Choroid plexus epithelial cell (primary cell): ENCODE measurements around the gene SLX9.

ENCODE experiments used
- DNase-seq: peaks from one replicate; pipeline ENCODE4 v3.0.0-alpha.2; 2010; ENCODE audit warnings: low read depth
- H3K4me3 ChIP-seq: 2 replicates; pipeline ENCODE4 v1.5.1; 2011; ENCODE audit warnings: low read depth, mild to moderate bottlenecking, control low read depth, low read length, moderate library complexity
- TF ChIP-seq, protein P1 (sequence below): conservative IDR thresholded peaks from 2 replicates; pipeline ENCODE4 v1.5.1; 2011; ENCODE audit warnings: low read depth, mild to moderate bottlenecking, control low read depth, inconsistent platforms, low read length, moderate library complexity

Gene SLX9

DNA sequence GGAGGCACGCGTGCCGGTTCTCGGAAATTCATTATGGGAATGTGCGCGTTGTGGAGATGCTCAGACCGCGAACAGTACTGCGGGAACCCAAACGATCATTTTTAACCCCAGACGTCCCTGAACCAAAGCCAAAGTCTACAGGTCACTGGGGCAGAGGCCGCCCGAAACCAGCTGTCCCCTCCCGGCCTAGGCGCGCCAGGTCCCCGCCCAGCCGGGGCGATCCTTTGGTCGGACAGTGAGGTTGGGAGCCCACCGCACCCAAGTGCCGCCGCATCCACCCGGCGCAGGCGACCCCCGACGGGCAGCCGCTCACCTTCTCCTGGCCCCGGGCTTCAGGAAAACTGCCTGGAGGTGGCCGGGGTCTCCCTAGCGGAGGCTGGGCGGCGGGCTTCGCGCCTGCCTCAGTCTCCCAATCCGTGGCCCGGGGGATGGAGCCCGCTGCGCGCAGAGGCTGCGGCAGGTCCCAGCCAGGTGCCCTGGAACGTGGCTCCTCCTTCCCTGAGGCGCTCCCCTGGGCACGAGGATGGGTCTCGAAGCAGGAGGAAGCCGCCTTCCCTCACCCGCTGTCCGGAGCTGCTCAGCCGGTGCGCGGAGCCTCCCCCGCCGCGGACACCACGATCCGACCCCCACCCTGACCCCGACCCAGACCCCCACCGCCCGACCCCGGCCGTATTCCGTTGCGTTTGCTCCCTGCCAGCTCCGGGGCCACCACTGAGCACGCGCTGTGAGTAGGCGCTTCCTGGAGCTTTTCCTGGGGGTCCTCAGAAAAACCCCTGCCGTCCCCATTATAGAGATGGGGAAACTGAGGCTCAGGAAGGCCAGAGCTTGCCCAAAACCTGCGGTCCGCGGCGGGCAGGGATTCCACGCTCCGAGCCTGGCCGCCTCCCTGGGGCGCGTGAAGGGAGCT is 8.1 kb upstream of the SLX9 start:
- TF ChIP-seq, protein P1, sequence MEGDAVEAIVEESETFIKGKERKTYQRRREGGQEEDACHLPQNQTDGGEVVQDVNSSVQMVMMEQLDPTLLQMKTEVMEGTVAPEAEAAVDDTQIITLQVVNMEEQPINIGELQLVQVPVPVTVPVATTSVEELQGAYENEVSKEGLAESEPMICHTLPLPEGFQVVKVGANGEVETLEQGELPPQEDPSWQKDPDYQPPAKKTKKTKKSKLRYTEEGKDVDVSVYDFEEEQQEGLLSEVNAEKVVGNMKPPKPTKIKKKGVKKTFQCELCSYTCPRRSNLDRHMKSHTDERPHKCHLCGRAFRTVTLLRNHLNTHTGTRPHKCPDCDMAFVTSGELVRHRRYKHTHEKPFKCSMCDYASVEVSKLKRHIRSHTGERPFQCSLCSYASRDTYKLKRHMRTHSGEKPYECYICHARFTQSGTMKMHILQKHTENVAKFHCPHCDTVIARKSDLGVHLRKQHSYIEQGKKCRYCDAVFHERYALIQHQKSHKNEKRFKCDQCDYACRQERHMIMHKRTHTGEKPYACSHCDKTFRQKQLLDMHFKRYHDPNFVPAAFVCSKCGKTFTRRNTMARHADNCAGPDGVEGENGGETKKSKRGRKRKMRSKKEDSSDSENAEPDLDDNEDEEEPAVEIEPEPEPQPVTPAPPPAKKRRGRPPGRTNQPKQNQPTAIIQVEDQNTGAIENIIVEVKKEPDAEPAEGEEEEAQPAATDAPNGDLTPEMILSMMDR, result no peak
- DNase-seq, result no peak
- H3K4me3 ChIP-seq, result peak overlapping the region; percentile 42

DNA sequence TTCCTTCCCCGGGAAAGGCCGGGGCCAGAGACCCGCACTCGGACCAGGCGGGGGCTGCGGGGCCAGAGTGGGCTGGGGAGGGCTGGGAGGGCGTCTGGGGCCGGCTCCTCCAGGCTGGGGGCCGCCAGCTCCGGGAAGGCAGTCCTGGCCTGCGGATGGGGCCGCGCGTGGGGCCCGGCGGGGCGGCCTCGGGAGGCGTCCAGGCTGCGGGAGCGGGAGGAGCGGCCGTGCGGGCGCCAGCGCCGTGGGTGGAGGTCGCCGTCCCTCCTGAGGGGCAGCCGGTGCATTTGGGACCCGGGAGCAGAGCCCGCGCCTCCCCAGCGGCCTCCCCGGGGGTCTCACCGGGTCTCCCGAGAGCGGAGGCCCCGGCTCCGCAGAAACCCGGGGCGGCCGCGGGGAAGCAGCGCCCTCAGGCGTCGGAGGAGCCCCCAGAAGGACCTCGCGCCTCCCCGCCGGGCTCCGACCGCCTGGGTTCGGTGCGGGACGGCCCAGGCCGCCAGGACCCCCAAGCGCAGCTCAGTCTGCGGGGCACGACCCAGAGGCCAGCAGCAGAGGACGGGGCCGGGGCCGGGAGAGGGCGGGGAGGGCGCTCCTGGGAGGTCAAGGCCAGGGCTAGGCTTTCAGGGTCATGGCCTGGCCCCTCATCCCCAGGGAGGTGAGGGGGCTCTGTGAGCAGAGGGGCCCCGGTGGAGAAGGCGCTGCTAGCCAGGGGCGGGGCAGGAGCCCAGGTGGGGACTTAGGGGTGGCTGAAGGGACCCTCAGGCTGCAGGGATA is 7.2 kb upstream of the SLX9 start:
- TF ChIP-seq, protein P1, result peak; percentile 52
- peak overlapping the region; percentile 42 for H3K4me3 ChIP-seq
- peak; percentile 34 for DNase-seq

DNA sequence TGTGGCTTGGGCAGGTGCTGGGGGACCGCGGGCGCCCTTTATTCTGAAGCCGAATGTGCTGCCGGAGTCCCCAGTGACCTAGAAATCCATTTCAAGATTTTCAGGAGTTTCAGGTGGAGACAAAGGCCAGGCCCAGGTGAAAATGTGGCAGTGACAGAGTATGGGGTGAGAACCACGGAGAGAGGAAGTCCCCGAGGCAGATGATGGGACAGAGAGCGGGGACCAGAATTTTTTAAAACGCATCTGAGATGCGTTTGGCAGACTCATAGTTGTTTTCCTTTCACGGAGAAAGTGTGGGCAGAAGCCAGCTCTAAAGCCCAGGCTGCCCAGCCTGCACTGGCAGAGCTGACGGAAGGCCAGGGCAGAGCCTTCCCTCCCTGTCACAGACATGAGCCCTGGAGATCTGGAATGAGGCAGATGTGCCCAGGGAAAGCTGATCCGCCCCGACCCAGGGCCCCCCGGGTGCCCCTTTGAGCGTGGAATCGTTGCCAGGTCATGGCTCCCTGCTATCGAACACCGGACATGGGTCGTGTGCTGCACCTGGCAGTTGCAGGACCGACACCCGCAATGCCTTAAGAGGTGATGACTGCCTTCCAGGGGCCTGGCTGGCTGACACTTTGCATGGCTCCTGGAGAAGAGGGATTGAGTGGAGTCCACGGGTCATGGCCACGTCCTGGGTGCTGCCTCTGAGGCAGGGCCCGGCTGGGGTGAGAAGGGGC is 6.5 kb upstream of the SLX9 start:
- H3K4me3 ChIP-seq, result no peak overlapping the region
- no peak for DNase-seq
- TF ChIP-seq, protein P1, result no peak

DNA sequence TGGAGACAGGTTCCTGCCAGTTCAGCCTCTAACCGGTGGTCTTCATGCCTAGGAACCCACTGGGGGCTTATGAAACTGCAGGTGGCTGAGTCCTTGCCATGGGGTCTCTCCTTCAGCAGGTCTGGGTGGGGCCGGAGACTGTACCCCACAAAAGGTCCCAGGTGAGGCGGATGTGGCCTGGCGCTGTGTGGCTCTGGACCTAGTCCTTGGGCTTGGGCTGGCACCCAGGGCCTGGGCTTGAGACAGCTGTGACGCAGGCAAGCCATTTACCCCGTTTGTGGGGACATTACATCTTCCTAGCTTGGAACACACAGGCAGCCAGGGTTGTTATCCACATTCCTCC is 5.9 kb upstream of the SLX9 start:
- no peak overlapping the region for H3K4me3 ChIP-seq
- TF ChIP-seq, protein P1, result no peak
- DNase-seq, result no peak

DNA sequence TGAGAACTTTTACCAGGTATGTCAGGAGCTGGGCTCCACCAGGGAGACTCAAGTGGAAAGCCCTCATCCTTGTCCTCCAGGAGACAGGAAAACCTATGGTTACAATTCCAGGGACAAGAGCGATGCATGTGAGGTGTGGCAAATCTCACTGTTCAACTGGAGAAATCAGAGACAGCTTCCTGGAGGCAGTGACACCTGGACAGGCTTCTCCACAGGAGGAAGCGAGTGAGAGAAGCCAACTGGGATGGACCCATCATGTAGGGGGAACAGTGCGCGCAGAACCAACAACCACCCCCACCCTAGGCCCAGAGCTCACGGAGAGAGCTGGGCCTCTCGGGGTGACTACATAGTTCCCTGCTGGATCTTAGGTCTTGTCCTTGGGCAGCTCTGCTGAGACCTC is 5.6 kb upstream of the SLX9 start:
- no peak for DNase-seq
- TF ChIP-seq, protein P1, result no peak

DNA sequence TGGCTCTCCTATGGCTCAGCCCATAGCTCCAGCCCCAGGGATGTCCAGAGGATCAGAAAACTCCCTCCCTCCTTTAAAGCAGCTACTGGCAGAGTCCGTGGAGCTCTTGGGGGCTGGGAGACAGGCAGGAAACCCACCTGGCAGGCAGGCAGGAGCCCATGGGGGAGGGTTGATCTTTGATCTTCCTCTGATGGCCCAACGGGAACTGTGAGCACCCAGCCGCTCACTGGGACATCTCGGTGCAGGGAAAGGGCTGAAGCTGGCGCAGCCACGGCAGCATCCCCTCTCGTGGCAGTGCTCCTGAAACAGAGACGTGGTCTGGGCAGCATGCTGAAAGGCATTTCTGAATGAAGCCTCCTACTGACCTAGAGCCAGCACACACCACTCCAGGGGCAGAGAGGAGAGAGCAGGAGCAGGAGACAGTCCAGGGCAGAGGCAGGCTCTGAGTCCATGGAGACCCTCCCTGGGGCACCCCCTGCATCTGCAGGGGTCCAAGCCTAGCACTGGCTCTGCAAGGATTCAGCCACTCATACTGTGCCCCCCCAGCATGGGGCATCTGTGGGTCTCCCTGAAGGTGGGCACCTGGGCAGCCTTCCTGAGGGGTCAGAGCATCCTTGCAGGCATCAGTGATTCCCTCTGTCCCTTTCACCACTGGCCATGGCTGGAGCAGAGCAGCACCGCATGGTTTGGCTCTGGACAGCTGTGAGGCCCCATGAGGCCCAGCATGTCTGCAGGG is 4.9 kb upstream of the SLX9 start:
- TF ChIP-seq, protein P1, result no peak
- DNase-seq, result no peak
- no peak overlapping the region for H3K4me3 ChIP-seq

More for the DNA sequence above, 5.6 kb upstream of the SLX9 start:
- no peak overlapping the region for H3K4me3 ChIP-seq
